T-helper 17 cell (primary cell): ENCODE results near the gene RGP1. TPM values are rescaled to one million over a fixed set of nuclear protein-coding genes. Genes with fewer than 3 reads are reported as not detected.

Experiments
- ATAC-seq: fragments of 150-1000 bp; cut with Tn5 transposase; 2 replicates; pipeline ENCODE4 v1.10.0; 2021; ENCODE audit warnings: mild to moderate bottlenecking, moderate library complexity
- DNase-seq, 3 donors: peaks; one replicate each; pipeline versions ENCODE4 v3.0.0 to v3.0.0-alpha.2; 2020 to 2021
- H3K9me3 ChIP-seq: one replicate; pipeline ENCODE4 v1.7.0; 2013; ENCODE audit warnings: low read length, mild to moderate bottlenecking; ENCODE audit not compliant: control insufficient read depth, poor library complexity, severe bottlenecking
- H3K27ac Mint-ChIP-seq: one replicate; pipeline ENCODE4 v1.8.0; 2022; ENCODE audit warnings: mild to moderate bottlenecking, moderate library complexity, mixed read lengths
- H3K27me3 Mint-ChIP-seq: one replicate; pipeline ENCODE4 v1.8.0; 2022; ENCODE audit warnings: mixed read lengths
- H3K36me3 Mint-ChIP-seq: one replicate; pipeline ENCODE4 v1.8.0; 2022; ENCODE audit warnings: low read depth, mixed read lengths
- H3K4me1 Mint-ChIP-seq: one replicate; pipeline ENCODE4 v1.8.0; 2022; ENCODE audit warnings: mild to moderate bottlenecking, mixed read lengths
- H3K4me3 Mint-ChIP-seq: one replicate; pipeline ENCODE4 v1.8.0; 2022; ENCODE audit warnings: mild to moderate bottlenecking, moderate library complexity, mixed read lengths
- total RNA-seq, 4 donors: library from RNA in 2 of 4; stranded (reverse) in 2 of 4; gene quantifications; one replicate each; pipeline ENCODE4 v1.2.3 and lab custom pipeline; 2022 to 2026

Gene RGP1
- total RNA-seq, 2 donors from 2014 or later: 25.5 to 26.5 TPM

DNA sequence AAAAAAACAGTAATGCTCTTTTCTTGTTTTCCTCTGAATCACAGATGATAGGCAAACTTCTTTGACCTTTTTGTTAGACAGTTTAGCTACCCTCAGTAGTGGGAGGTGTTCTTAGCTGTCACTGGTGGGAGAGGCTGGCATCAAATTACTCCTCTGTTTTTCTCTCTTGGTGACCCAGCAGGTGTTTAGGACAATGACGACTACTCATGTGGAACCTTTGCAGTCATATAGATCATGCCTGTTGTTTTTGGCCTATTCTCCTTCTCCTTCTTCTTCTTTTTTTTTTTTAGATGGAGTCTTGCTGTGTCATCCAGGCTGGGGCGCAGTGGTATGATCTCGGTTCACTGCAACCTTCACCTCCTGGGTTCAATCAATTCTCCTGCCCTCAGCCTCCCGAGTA, 26.9 kb downstream of the RGP1 start:
- H3K4me3 Mint-ChIP-seq: no peak overlapping the region
- ATAC-seq (no peak), DNase-seq (no peak)
- H3K4me1 Mint-ChIP-seq: peaks cover 4% of the 10 kb centered on the region
- no peaks in the 10 kb centered on the region for H3K36me3 Mint-ChIP-seq
- no peaks in the 10 kb centered on the region for H3K27me3 Mint-ChIP-seq
- no peaks in the 10 kb centered on the region for H3K9me3 ChIP-seq
- H3K27ac Mint-ChIP-seq: no peak overlapping the region

DNA sequence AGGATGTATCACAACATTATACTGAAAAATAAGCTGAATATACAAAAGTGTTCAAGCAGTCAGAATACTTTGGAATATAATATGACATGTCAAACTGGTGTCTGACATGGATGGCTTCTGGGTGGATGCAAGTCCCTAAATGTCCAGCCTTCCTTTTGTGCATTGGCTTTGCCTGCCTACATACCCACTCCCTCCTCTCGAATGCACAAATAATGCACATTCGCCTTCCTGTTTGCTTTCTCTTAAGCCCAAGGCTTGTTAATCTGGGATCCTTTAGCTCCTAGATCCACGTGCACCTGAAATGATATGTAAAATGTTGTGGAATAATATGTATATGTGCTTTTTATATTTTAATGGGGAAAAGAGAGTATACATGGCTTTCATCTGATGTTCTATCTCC, 29.4 kb downstream of the RGP1 start:
- no peak for DNase-seq
- Mint-ChIP-seq H3K4me3 (no peak overlapping the region), H3K27me3 (no peaks in the 10 kb centered on the region), H3K27ac (peak overlapping the region; percentile 22), H3K36me3 (no peaks in the 10 kb centered on the region), H3K4me1 (peaks cover 5% of the 10 kb centered on the region)
- ATAC-seq: no peak
- H3K9me3 ChIP-seq: no peaks in the 10 kb centered on the region

DNA sequence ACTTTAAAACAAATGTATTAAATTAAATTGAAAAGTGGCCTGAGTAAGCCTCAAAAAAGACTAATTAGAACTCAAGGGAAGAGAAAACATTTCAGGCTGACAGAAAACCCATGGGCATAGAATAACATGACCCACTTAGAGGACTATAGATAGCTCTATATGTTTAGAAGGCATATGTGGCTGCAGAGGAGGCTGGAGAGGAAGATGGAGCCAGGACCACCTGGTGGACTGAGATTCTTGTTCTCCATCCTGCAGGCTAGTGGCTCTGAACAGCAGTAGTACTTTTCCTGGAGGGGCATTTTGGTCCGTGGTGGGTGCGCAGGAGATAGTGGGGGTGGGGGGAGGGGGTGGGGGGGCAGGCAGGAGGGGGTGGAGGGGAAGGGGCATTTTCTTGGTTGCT, 32.0 kb downstream of the RGP1 start:
- Mint-ChIP-seq H3K4me1 (peaks cover 7% of the 10 kb centered on the region), H3K27ac (no peak overlapping the region), H3K27me3 (no peaks in the 10 kb centered on the region), H3K4me3 (no peak overlapping the region), H3K36me3 (peaks cover 8% of the 10 kb centered on the region)
- no peak for DNase-seq
- no peaks in the 10 kb centered on the region for H3K9me3 ChIP-seq
- ATAC-seq: no peak

DNA sequence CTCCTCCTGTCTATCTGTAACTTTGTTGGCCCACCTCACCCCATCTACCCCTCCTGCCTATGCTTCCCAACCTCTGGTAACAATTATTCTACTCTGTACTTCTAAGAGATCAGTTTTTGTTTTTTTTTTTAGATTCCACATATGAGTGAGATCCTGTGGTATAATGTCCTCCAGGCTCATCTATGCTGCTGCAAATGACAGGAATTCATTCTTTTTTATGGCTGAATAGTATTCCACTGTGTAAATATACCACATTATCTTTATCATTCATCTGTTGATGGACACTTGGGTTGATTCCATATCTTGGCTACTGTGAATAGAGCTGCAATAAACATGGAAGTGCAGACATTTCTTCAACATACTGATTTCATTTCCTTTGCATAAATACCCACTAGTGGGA, 34.3 kb downstream of the RGP1 start:
- peaks cover 11% of the 10 kb centered on the region for H3K4me1 Mint-ChIP-seq
- ATAC-seq (no peak), DNase-seq (no peak)
- H3K27me3 Mint-ChIP-seq: no peaks in the 10 kb centered on the region
- no peaks in the 10 kb centered on the region for H3K9me3 ChIP-seq
- peaks cover 8% of the 10 kb centered on the region for H3K36me3 Mint-ChIP-seq
- no peak overlapping the region for H3K4me3 Mint-ChIP-seq
- no peak overlapping the region for H3K27ac Mint-ChIP-seq

DNA sequence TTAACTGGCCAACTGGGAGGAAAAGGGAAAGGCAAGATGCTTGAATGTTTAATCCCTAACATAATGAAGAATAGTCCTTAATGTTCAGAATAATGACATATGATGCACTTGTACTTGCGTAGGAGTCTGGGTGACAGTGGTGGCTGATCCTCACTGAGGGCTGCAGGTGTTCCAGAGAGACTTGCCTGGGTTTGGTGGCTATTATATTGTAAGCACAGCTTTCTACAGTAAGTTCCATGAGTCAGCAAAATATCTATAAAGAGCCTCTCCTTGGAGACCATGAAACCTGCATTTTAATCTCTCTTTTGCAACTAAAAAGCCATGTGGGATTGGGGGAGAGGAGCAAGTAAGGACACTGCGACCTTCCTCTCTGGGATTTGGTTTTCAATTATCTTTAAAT, 40.5 kb downstream of the RGP1 start:
- no peak for ATAC-seq
- DNase-seq: no peak
- Mint-ChIP-seq H3K27me3 (no peaks in the 10 kb centered on the region), H3K4me3 (no peak overlapping the region), H3K36me3 (peaks cover 8% of the 10 kb centered on the region), H3K27ac (no peak overlapping the region), H3K4me1 (peaks cover 20% of the 10 kb centered on the region)
- no peaks in the 10 kb centered on the region for H3K9me3 ChIP-seq

DNA sequence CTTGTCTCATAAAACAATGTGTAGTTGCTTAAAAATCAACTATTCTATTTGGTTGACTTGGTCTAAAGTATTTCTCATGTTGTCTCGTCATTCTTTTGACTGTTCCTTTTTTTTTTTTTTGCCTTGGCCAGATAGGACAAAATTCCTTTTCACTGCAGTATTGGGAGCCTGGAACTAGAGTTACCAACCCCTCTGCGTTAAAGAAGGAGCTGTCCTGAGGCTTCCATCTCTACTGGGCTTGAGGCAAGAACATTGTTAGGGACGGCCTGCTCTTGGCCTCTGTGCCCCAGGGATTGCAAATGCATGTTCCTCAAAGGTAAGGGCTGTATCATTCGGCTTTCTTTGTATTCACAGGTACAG, 40.9 kb downstream of the RGP1 start:
- Mint-ChIP-seq H3K36me3 (peaks cover 8% of the 10 kb centered on the region), H3K27ac (no peak overlapping the region)

DNA sequence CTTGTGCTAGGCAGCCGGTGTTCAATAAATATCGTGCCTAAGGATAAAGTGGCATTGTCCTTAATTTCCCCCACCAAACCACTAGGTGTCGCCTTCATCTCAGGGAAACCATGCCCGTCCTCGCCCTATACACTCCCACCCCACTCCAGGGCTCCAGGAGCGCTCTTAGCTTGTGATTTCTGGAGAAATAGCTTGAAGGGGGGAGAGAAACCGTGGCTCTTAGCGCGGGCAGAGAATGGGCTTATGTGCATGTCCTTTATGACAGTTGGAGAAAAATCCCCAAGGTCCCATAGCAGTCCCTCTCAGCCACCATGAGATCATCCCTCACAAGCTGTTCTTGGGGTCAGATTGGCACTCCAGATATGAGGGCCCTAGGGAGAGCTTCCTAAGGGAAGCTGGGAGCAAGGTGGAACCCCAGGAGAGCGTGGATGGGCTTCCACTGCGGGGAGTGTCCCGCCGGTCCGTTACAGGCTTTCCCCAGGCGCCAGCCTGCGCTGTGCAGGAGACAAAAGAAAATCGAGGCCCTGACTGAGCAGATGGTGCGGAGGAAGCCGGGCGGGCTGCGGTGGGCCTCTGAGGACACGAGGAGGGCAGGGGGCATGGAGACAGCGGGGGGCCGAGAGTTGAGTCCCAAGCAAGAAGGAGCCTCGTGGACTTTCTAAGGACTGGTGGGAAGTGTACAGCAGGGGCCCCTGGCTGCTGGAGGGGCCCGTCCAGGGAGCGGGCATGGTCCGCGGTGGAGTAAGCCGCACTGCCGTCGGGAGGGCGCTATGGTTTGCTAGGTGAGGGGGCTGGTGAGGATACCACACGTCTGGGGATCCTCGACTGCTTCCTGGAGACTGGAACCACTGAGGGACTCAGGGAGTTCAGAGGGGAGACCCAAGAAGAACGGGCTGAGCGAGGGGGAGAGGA, 41.6 kb downstream of the RGP1 start:
- peak in 2 of 3 donors; percentile 39 to 41 for DNase-seq
- ATAC-seq: peak; percentile 95
- no peaks in the 10 kb centered on the region for H3K27me3 Mint-ChIP-seq
- peaks cover 23% of the 10 kb centered on the region for H3K4me1 Mint-ChIP-seq
- H3K36me3 Mint-ChIP-seq: peaks cover 7% of the 10 kb centered on the region
- H3K4me3 Mint-ChIP-seq: no peak overlapping the region
- no peak overlapping the region for H3K27ac Mint-ChIP-seq
- H3K9me3 ChIP-seq: no peaks in the 10 kb centered on the region

More for the DNA sequence above, 40.9 kb downstream of the RGP1 start:
- no peaks in the 10 kb centered on the region for H3K9me3 ChIP-seq
- DNase-seq: no peak
- no peak overlapping the region for H3K4me3 Mint-ChIP-seq
- peak; percentile 31 for ATAC-seq
- no peaks in the 10 kb centered on the region for H3K27me3 Mint-ChIP-seq
- peaks cover 23% of the 10 kb centered on the region for H3K4me1 Mint-ChIP-seq

DNA sequence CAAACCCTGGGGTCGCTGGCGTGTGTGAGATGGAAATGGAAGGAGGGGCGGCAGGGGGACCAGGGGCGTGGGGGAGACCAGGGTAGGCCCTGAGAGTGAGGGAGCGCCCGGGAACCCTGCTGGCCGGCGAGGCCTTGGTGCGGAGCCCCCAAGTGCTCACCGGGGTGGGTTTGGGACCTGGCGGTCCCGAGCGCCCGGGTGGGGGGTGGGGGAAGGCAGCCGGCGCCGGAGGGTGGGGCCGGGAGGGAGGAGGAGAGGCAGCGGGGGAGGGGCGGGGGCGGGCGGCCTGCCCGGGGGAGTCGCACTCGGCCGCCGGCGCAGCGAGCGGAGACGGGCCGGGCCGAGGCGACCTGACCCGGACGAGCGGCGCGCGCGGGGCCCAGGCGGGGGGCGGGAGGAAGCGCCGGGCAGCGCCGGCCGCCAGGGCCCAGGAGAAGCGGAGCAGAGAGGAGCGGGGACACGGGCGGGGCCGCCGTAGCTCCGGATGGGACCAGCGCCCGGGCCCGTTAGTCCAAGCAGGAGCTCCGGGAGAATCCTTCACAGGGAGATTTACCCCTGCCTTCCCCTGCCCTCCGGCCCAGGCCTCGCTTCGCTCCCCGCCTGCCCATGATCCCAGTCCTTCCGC, 42.3 kb downstream of the RGP1 start, which contains the start of gene NPR2:
Gene NPR2, plus strand, starts transcription at position 295 of the 625 bp plus-strand sequence. CDS start 818 bp downstream, outside the sequence.
- H3K27me3 Mint-ChIP-seq: no peaks in the 10 kb centered on the region
- no peaks in the 10 kb centered on the region for H3K9me3 ChIP-seq
- H3K36me3 Mint-ChIP-seq: peaks cover 3% of the 10 kb centered on the region
- H3K4me1 Mint-ChIP-seq: peaks cover 20% of the 10 kb centered on the region
- no peak for ATAC-seq
- no peak for DNase-seq
- no peak within 1 kb of the TSS for H3K27ac Mint-ChIP-seq
- no peak within 1 kb of the TSS for H3K4me3 Mint-ChIP-seq

DNA sequence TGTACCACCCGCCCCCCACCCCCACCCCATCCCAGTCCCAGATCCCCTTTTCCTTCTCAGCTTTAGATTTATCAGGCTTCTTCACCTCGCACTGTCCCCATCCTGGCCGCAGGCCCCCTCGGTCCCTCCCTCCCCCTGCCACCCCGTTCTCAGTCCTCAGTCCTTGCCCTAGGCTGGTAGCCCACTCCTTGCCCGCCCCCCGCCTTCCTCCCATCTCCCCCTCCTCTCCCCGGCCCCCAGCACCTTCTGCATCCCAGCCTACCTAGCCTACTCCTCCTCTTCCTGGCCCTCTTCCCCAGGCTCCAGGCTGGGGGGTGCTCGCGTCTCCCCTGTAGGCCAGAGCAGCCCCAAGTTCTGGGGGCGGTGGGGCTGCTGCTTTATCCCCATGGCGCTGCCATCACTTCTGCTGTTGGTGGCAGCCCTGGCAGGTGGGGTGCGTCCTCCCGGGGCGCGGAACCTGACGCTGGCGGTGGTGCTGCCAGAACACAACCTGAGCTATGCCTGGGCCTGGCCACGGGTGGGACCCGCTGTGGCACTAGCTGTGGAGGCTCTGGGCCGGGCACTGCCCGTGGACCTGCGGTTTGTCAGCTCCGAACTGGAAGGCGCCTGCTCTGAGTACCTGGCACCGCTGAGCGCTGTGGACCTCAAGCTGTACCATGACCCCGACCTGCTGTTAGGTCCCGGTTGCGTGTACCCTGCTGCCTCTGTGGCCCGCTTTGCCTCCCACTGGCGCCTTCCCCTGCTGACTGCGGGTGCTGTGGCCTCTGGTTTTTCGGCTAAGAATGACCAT, 43.1 kb downstream of the RGP1 start:
- H3K27ac Mint-ChIP-seq: no peak overlapping the region
- H3K9me3 ChIP-seq: no peaks in the 10 kb centered on the region
- peaks cover 3% of the 10 kb centered on the region for H3K36me3 Mint-ChIP-seq
- ATAC-seq (no peak), DNase-seq (no peak)
- peaks cover 25% of the 10 kb centered on the region for H3K4me1 Mint-ChIP-seq
- H3K27me3 Mint-ChIP-seq: no peaks in the 10 kb centered on the region
- H3K4me3 Mint-ChIP-seq: no peak overlapping the region

DNA sequence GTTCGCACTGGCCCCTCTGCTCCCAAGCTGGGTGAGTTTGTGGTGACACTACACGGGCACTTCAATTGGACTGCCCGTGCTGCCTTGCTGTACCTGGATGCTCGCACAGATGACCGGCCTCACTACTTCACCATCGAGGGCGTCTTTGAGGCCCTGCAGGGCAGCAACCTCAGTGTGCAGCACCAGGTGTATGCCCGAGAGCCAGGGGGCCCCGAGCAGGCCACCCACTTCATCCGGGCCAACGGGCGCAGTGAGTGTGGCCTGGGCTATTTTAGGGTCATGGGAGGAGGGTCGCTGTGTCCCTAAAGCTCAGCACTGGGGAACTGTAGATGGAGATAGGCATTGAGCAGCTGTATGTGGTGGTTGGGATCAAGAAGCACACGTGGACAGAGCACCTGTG, 43.7 kb downstream of the RGP1 start:
- Mint-ChIP-seq H3K27ac (peak overlapping the region; percentile 72), H3K27me3 (no peaks in the 10 kb centered on the region), H3K36me3 (peaks cover 3% of the 10 kb centered on the region), H3K4me3 (no peak overlapping the region), H3K4me1 (peaks cover 23% of the 10 kb centered on the region)
- DNase-seq (no peak), ATAC-seq (no peak)
- H3K9me3 ChIP-seq: no peaks in the 10 kb centered on the region

DNA sequence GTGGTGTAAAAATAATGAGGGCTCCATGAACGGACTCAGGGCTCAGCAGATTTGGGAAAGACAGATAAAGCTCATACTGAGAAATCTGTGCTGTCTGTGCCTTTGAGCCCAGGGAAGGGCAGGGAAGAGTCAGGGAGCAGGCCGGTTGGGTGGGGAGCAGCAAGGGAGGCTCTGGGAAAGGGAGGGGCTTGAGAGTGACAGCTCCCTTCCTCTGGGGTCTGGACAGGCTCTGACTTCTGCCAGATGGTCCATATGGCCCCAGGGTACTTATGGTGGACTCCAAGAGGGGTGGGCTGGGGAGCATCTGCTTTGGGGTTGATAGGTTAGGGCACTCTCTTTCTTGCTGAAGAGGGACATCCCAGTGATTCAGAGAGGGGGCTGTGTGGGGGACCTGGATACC, 44.4 kb downstream of the RGP1 start:
- peak overlapping the region; percentile 72 for H3K27ac Mint-ChIP-seq
- no peaks in the 10 kb centered on the region for H3K27me3 Mint-ChIP-seq
- H3K36me3 Mint-ChIP-seq: peaks cover 3% of the 10 kb centered on the region
- peaks cover 23% of the 10 kb centered on the region for H3K4me1 Mint-ChIP-seq
- no peaks in the 10 kb centered on the region for H3K9me3 ChIP-seq
- DNase-seq (no peak), ATAC-seq (no peak)
- H3K4me3 Mint-ChIP-seq: no peak overlapping the region

DNA sequence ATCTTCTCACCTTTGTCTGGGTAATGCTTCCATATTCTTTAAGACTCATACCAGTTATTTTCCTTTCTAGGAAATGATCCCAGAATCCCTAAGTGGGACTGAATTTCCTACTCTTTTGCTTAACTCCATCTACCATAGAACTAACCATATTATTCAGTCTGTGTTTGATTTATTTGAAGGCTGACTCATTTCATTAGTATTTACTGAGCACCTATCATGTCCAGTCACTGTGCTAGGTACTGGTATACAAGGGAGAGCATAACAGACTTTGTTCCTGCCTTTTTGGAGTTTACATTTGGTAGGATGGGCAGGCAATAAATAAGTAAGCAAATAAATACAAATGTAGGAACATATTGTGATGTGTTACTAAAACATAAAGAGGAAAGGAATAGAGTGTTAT, 46.6 kb downstream of the RGP1 start:
- DNase-seq: no peak
- Mint-ChIP-seq H3K27me3 (no peaks in the 10 kb centered on the region), H3K4me3 (no peak overlapping the region), H3K36me3 (peaks cover 7% of the 10 kb centered on the region), H3K4me1 (peaks cover 24% of the 10 kb centered on the region), H3K27ac (no peak overlapping the region)
- no peak for ATAC-seq
- H3K9me3 ChIP-seq: no peaks in the 10 kb centered on the region
